GM21786 (cell line): ENCODE data around the gene QSOX2.
A peak's percentile ranks its signal among the peaks of the same experiment; 100 is the strongest.

Source experiments
- ATAC-seq: cut with Tn5 transposase; IDR thresholded peaks from one replicate; pipeline ENCODE4 v1.9.1; 2021; ENCODE audit not compliant: unreplicated experiment

The QSOX2 gene

DNA sequence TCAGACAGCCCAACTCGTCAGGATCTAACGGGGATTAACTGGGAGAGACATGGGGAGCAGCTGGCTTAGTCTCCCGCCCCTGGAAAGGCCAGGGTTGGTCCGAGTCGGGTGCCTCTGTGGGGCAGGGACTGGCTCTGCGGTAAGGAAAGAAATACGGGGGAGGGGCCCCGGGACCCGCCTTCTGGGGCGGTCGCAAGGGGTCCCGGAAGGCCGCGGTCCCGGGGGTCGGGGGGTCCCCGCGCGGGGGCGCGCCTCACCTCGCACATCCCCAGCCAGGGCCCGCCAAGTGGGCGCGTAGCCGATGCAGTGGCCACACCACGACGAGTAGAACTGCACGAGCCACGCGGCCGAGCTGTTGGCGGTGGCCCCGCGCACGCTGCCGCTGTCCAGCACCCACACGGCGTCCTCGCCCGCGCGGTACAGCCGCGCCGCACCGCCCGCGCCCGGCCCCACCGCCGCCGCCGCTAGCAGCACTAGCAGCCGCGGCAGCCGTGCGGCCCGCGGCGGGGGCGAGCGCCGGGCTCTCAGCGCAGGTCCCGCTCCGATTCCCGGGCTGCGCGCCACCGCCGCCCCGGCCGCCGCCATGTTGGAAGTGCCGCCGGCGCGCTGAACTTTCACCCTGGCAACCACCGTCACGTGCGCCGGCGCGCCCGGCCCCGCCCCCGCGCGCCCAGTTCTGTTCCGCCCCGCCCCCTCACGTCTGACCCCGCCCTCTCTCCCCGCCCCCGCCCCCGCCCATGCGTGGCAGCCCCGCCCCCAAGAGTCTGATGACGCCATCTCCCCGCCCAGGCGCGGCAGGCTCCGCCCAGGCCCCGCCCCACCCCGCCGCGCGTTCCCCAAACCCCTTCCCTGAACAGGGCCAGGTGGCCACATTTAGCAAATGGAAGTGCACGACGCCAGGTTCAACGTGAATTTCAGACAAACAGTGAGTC, at the start of gene QSOX2:
TSS of gene QSOX2 (minus strand) at position 594 of the 932 bp plus-strand sequence. CDS start at position 585, 9 bp downstream.
- ATAC-seq: no peak

GRCh38 chr9:136295055-136295454, 49.4 kb upstream of the QSOX2 start:
- ATAC-seq: no peak

DNA sequence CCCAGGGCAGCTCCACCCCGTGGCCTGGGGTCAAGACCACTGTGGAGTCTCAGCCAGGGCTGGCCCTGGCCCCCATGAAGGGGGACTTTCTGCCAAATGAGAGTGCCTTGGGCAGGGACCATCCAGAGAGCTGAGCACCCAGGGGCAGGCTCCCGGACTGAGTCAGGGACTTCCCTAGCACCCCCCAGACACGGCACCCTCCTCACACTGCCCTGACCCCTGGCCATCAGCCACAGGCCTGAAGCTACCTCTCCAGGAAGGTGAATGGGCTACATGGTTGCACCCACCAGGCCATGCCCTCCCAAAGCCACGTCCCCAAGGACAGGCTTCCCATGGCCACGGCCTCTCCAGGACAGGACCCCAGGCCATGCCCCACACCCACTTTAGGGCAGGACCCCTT, 48.8 kb upstream of the QSOX2 start:
- no peak for ATAC-seq

GRCh38 chr9:136293476-136294077, 48.0 kb upstream of the QSOX2 start:
- no peak for ATAC-seq

DNA sequence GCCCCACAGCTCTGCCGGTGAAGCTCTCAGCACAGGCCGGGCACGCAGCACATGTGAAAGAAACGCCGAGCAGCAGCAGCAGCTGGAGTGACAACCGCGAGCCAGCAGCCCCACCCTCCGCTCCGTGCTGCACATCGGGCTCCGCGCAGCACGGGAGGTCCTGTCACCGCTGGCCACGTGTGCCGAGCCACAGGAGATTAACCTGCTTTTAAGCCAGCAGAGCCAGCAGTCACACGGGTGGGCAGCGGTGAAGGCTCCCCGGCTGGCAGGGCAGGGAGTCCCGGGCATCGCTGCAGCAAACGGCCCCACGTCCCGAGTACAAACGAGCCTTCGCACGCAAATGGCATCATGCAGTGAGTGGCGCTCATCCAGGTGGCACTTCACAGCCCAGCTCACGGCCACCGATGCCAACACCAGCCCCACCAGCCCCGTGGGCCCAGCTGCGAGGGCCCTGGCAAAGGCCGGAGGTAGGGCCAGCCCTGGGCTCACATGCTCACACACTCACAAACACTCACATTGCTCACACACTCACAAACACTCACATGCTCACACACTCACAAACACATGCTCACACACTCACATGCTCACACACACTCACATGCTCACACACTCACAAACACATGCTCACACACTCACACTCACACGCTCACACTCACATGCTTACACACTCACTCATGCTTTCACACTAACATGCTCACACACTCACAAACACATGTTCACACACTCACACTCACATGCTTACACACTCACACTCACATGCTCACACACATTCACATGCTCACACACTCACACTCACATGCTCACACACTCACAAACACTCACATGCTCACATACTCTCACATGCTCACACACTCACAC, 47.2 kb upstream of the QSOX2 start:
- no peak for ATAC-seq

GRCh38 chr9:136292026-136292538, 46.5 kb upstream of the QSOX2 start:
- ATAC-seq: no peak

- no peak for ATAC-seq
Measured at GRCh38 chr9:136291306-136292025, 45.9 kb upstream of the QSOX2 start.

GRCh38 chr9:136290508-136291000, 44.9 kb upstream of the QSOX2 start:
- no peak for ATAC-seq

- no peak for ATAC-seq
Measured at GRCh38 chr9:136289651-136290507, 44.3 kb upstream of the QSOX2 start.

GRCh38 chr9:136287960-136288753, 42.5 kb upstream of the QSOX2 start:
- ATAC-seq: no peak

GRCh38 chr9:136286987-136287379, 41.4 kb upstream of the QSOX2 start:
- no peak for ATAC-seq

DNA sequence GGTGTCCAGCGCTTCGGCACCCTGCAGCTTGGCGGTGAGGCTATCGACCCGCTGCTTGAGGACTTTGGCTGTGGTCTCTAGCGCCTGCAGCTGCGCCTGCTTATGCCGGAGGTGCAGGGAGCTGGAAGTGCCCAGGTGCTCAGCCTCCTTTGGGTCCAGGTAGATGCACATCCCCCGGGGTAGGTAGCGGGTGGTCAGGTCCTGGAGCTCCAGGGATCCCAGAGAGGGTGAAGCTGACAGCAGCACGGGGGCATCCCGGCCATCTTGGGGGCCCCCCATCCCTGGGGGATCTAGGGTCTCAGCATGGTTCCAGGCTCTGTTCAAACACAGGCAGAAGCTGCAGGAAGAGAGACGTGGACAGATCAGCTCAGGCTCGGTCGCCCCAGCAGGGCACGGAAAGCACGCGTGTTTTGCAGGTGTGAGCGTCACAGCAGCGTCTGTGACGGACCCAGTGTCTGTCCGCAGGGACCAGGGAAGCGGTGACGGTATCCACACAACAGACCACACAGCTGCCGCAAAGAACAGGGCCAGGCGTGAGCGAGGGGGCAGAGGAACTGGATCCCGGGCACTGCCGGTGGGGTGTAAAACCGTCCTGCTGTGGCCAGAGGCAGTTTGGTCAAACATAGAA, 40.9 kb upstream of the QSOX2 start:
- ATAC-seq: no peak

DNA sequence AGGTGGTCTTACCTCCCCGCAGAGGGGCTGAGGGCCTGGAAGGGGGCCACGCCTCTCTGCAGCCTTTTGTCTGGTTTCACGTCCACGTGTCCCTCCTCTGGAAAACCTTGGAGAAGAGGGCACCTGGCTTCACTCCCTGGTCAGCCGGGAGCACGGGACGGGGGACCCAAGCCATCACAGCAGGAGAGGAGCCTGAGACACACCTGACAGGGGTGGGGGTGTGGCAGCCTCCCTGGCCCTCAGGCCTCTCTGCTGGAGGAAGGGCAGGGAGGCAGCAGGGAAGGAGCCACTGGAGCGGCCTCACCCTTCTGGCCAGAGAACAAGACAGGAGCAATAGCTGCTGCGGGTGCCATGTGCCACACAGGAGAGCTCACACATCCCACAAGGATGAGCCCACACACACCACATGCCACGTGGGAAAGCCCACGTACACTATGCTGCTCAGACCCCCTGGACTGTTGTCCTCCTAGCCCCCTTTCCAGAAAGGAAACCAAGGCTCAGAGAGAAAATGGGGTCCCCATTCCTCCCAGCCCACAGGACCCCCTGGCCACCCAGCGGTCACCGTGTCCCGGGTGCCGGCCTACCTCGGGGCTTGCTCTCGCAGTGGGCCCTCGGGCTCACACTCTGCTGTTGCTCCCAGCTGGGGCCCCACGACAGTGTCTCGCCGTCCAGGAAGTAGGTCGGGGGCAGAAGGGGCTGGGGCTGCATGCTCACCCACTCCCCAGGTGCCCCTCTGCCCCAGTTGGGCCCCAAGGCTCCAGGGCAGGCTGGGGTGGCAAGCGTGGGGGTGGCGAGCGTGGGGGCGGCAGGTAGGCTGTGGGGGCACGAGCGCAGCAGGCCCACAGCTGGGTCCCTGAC, 40.1 kb upstream of the QSOX2 start:
- no peak for ATAC-seq

- no peak for ATAC-seq
Measured at GRCh38 chr9:136284951-136285350, 39.3 kb upstream of the QSOX2 start.

DNA sequence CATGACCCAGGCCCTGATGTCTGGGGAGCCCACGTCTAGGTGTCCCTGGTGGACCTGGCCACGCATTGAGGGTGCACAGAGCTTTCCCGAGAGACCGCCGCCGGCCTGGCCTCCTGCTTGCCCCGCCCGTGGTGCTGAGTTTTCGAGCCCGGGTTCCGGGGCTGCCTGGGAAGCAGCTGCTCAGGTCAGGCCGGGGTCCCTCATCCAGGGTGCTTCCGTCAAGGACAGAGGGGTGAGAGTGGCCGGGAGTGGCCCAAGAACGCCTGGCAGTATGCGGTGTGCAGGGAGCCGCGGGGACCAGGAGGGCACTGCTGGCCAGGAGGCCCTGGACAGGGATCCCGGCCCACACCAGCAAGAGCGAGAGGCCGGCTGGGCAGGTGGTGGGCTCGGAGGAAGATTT, 38.7 kb upstream of the QSOX2 start:
- no peak for ATAC-seq

- ATAC-seq: peak; percentile 73
Measured at GRCh38 chr9:136283291-136284235, 38.0 kb upstream of the QSOX2 start.
